Measurements from ENCODE around the gene TTC16. TPM values are rescaled to one million over a fixed set of nuclear protein-coding genes. Genes with fewer than 3 reads are reported as not detected.

TTC16 gene
- total RNA-seq, 1 experiment from 2014 or later = not detected

GRCh38 chr9:127667906-127668305 is 48.0 kb upstream of the TTC16 start:
- Mint-ChIP-seq H3K4me3 (no peak overlapping the region), H3K4me1 (no peaks in the 10 kb centered on the region), H3K27me3 (ENCODE audit: low read depth) (no peaks in the 10 kb centered on the region), H3K9me3 (no peaks in the 10 kb centered on the region), H3K27ac (no peak overlapping the region), H3K36me3 (peaks cover 17% of the 10 kb centered on the region)
- ChIA-PET CTCF (interaction anchor here (1.1 to 1.6 kb wide), 3 partner anchors 13 to 164 kb away, joined by 3 to 6 read pairs (median 3); no protein-coding TSS in a partner anchor), POLR2A (interaction anchor here (0.6 kb wide), 1 partner anchor 474 kb away, joined by 5 read pairs; no protein-coding TSS in a partner anchor)
- no peak for TF ChIP-seq ZNF671 (CRISPR knock-in tag; IDR thresholded peaks at IDR 0.05)
- no peak for TF ChIP-seq ATF2 (CRISPR knock-in tag; IDR thresholded peaks at IDR 0.05; ENCODE audit: borderline replicate concordance, low read depth)
- TF ChIP-seq ZNF138 (CRISPR knock-in tag; conservative IDR thresholded peaks at IDR 0.05) = no peak
- no peak for TF ChIP-seq GABPB1 (CRISPR knock-in tag; IDR thresholded peaks at IDR 0.05)
- TF ChIP-seq RORB (CRISPR knock-in tag; IDR thresholded peaks at IDR 0.05) = no peak
- TF ChIP-seq SMAD3 (CRISPR knock-in tag; IDR thresholded peaks at IDR 0.05; ENCODE audit: borderline replicate concordance) = no peak
- no peak for TF ChIP-seq ATF1 (CRISPR knock-in tag; IDR thresholded peaks at IDR 0.05)
- no peak for TF ChIP-seq ATF6 (CRISPR knock-in tag; IDR thresholded peaks at IDR 0.05)
- TF ChIP-seq ETV6 (CRISPR knock-in tag; IDR thresholded peaks at IDR 0.05) = no peak
- TF ChIP-seq, protein P1, sequence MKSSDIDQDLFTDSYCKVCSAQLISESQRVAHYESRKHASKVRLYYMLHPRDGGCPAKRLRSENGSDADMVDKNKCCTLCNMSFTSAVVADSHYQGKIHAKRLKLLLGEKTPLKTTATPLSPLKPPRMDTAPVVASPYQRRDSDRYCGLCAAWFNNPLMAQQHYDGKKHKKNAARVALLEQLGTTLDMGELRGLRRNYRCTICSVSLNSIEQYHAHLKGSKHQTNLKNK (CRISPR knock-in tag; IDR thresholded peaks at IDR 0.05) = no peak
- DNase-seq (ENCODE audit: low spot score) (no peak), ATAC-seq (no peak)

- ATAC-seq (no peak), DNase-seq (ENCODE audit: low spot score) (no peak)
- TF ChIP-seq ZNF671 (CRISPR knock-in tag; IDR thresholded peaks at IDR 0.05) (no peak), ZNF281 (CRISPR knock-in tag; IDR thresholded peaks at IDR 0.05) (no peak), JAZF1 (CRISPR knock-in tag; IDR thresholded peaks at IDR 0.05) (no peak), ZNF396 (CRISPR knock-in tag; IDR thresholded peaks at IDR 0.05; ENCODE audit: borderline replicate concordance) (no peak), ZBTB21 (CRISPR knock-in tag; IDR thresholded peaks at IDR 0.05; ENCODE audit: borderline replicate concordance) (no peak), PREB (CRISPR knock-in tag; IDR thresholded peaks at IDR 0.05; ENCODE audit: borderline replicate concordance) (no peak), SMAD3 (CRISPR knock-in tag; IDR thresholded peaks at IDR 0.05; ENCODE audit: borderline replicate concordance) (no peak), ZSCAN18 (CRISPR knock-in tag; IDR thresholded peaks at IDR 0.05) (no peak)
- TF ChIP-seq, protein P2, sequence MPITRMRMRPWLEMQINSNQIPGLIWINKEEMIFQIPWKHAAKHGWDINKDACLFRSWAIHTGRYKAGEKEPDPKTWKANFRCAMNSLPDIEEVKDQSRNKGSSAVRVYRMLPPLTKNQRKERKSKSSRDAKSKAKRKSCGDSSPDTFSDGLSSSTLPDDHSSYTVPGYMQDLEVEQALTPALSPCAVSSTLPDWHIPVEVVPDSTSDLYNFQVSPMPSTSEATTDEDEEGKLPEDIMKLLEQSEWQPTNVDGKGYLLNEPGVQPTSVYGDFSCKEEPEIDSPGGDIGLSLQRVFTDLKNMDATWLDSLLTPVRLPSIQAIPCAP (CRISPR knock-in tag; IDR thresholded peaks at IDR 0.05) = no peak
- no peaks in the 10 kb centered on the region for H3K27me3 Mint-ChIP-seq (ENCODE audit: low read depth)
- no peaks in the 10 kb centered on the region for H3K4me1 Mint-ChIP-seq
- H3K27ac Mint-ChIP-seq = no peak overlapping the region
- CTCF ChIA-PET = interaction anchor here (1.0 kb wide), 1 partner anchor 38 kb away, joined by 4 read pairs; no protein-coding TSS in a partner anchor
- no peak overlapping the region for H3K4me3 Mint-ChIP-seq
- peaks cover 19% of the 10 kb centered on the region for H3K36me3 Mint-ChIP-seq
- no peaks in the 10 kb centered on the region for H3K9me3 Mint-ChIP-seq
- POLR2A ChIA-PET = no interaction called here
Observed at GRCh38 chr9:127673234-127673633, 42.6 kb upstream of the TTC16 start.
